NB4 (cell line): ENCODE results near the gene UBE2C.

Source experiments
- POLR2A ChIP-seq: IDR thresholded peaks from 2 replicates; pipeline ENCODE4 v1.6.1; 2011; ENCODE audit warnings: mild to moderate bottlenecking; ENCODE audit not compliant: insufficient read length; ENCODE audit errors: extremely low read depth
- TF ChIP-seq, protein P1 (sequence below): IDR thresholded peaks from 2 replicates; pipeline ENCODE4 v1.6.1; 2011; ENCODE audit warnings: low read depth, low read length
- TF ChIP-seq, protein P2 (sequence below): IDR thresholded peaks from one replicate; pipeline ENCODE4 v1.5.1; 2012; ENCODE audit warnings: low read depth, low read length

DNA sequence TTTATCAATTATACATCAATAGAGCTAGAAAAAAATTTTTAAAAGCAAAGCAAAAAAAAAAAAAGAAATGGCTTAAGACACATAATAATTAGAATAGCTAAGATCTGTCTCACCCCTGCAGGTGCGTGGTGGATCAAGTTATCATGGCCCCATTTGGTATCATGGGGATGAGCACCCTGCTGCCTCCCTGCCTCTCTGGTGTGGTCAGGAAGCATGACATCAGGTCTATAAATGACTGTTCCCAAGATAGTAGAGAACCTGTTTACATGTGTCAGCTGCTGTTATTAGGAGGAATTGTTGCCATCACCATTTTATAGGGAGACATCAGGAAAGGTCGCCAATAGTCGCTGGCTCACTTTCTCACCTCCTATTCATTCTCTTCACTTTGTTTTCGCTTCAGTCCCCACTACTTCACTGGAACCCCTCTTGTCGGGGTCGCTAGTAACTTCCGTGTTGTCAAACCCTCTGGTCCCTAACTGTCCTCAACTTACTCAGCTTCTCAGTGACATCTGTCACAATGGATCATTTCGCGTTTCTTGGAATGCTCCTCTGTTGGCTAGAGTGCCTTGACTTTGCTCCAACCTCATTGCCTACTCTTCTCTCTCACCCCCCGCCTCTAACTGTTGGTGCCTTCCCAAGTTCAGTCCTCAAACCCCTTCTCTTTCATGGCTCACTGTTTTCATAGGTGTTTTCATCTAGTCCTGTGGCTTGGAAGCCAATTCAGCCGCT lies 15.9 kb upstream of the UBE2C start:
- TF ChIP-seq, protein P1, sequence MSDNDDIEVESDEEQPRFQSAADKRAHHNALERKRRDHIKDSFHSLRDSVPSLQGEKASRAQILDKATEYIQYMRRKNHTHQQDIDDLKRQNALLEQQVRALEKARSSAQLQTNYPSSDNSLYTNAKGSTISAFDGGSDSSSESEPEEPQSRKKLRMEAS = no peak
- no peak for TF ChIP-seq POLR2A
- TF ChIP-seq, protein P2, sequence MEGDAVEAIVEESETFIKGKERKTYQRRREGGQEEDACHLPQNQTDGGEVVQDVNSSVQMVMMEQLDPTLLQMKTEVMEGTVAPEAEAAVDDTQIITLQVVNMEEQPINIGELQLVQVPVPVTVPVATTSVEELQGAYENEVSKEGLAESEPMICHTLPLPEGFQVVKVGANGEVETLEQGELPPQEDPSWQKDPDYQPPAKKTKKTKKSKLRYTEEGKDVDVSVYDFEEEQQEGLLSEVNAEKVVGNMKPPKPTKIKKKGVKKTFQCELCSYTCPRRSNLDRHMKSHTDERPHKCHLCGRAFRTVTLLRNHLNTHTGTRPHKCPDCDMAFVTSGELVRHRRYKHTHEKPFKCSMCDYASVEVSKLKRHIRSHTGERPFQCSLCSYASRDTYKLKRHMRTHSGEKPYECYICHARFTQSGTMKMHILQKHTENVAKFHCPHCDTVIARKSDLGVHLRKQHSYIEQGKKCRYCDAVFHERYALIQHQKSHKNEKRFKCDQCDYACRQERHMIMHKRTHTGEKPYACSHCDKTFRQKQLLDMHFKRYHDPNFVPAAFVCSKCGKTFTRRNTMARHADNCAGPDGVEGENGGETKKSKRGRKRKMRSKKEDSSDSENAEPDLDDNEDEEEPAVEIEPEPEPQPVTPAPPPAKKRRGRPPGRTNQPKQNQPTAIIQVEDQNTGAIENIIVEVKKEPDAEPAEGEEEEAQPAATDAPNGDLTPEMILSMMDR = no peak
